Measurements from ENCODE around the gene RBBP9.
"Not testable (repeated sequence)": the region's sequence is repeated elsewhere in the genome, so short reads cannot be mapped to it uniquely, and the experiment has no call there.

Gene RBBP9

GRCh38 chr20:18496740-18497592 lies at the start of gene RBBP9:
TSS of gene RBBP9 (minus strand) at chr20:18497225. CDS start at chr20:18497167, 58 bp downstream.
- peak; percentile 91 for DNase-seq

- DNase-seq, result no peak
Measured at GRCh38 chr20:18545566-18545965, 48.5 kb upstream of the RBBP9 start.

- DNase-seq, result no peak
Measured at GRCh38 chr20:18543932-18544331, 46.9 kb upstream of the RBBP9 start.

- no peak for DNase-seq
Measured at GRCh38 chr20:18543216-18543615, 46.2 kb upstream of the RBBP9 start.

- no peak for DNase-seq
Measured at GRCh38 chr20:18541741-18542140, 44.7 kb upstream of the RBBP9 start.

- DNase-seq, result no peak
Measured at GRCh38 chr20:18537651-18538050, 40.6 kb upstream of the RBBP9 start.

- no peak for DNase-seq
Measured at GRCh38 chr20:18533978-18534644, 37.1 kb upstream of the RBBP9 start.

GRCh38 chr20:18533491-18533890 lies 36.5 kb upstream of the RBBP9 start:
- no peak for DNase-seq

- no peak for DNase-seq
Measured at GRCh38 chr20:18532626-18533025, 35.6 kb upstream of the RBBP9 start.

GRCh38 chr20:18529041-18529440 lies 32.0 kb upstream of the RBBP9 start:
- DNase-seq, result no peak

GRCh38 chr20:18527836-18528235 lies 30.8 kb upstream of the RBBP9 start:
- no peak for DNase-seq

- DNase-seq, result no peak
Measured at GRCh38 chr20:18527339-18527738, 30.3 kb upstream of the RBBP9 start.

- DNase-seq, result not testable (repeated sequence)
Measured at GRCh38 chr20:18526761-18527160, 29.7 kb upstream of the RBBP9 start.

- DNase-seq, result no peak
Measured at GRCh38 chr20:18524646-18525045, 27.6 kb upstream of the RBBP9 start.

GRCh38 chr20:18523066-18523465 lies 26.0 kb upstream of the RBBP9 start:
- DNase-seq, result no peak

GRCh38 chr20:18522066-18522465 lies 25.0 kb upstream of the RBBP9 start:
- not testable (repeated sequence) for DNase-seq

GRCh38 chr20:18515973-18516372 lies 18.9 kb upstream of the RBBP9 start:
- DNase-seq, result no peak

GRCh38 chr20:18514127-18514526 lies 17.1 kb upstream of the RBBP9 start:
- DNase-seq, result no peak

- DNase-seq, result no peak
Measured at GRCh38 chr20:18513208-18513607, 16.2 kb upstream of the RBBP9 start.

GRCh38 chr20:18511571-18511970 lies 14.5 kb upstream of the RBBP9 start:
- DNase-seq, result no peak

- DNase-seq, result peak; percentile 97
Measured at GRCh38 chr20:18507218-18508191, 10.5 kb upstream of the RBBP9 start, which contains the start of gene SEC23B. TSS of gene SEC23B (plus strand) at chr20:18507940. CDS start at chr20:18510836, 2,896 bp downstream.

- no peak for DNase-seq
Measured at GRCh38 chr20:18506744-18507143, 9.7 kb upstream of the RBBP9 start.

Data from left hindlimb (tissue), 1 donor.